Adrenal gland (tissue), 12 donors: ENCODE results near the gene AKR1C3. TPM values are rescaled to one million over a fixed set of nuclear protein-coding genes. Genes with fewer than 3 reads are reported as not detected.
"Not testable (repeated sequence)": the region's sequence is repeated elsewhere in the genome, so short reads cannot be mapped to it uniquely, and the experiment has no call there.

Experiments used
- DNase-seq, 7 donors: peaks; one replicate each; pipeline ENCODE4 v3.0.0-alpha.2; 2019 to 2020
- H3K27ac ChIP-seq, 5 donors: fragments of 200-600 bp; sonication (generic) in 4 of 5; 1 replicate in 3 of 5; 2 replicates in 2 of 5; pipeline versions ENCODE4 v1.5.1 to v1.8.0; 2016 to 2020; ENCODE audit warnings: mild to moderate bottlenecking in 1 of 5
- H3K27me3 ChIP-seq: fragments of 200-600 bp; 2 replicates; pipeline ENCODE4 v1.8.0; 2021
- H3K36me3 ChIP-seq, 2 donors: fragments of 200-600 bp; replicated peaks in 1 of 2; 1 replicate in 1 of 2; 2 replicates in 1 of 2; pipeline versions ENCODE4 v1.5.1 to v1.8.0; 2018 to 2022
- H3K4me1 ChIP-seq, 2 donors: fragments of 200-600 bp; replicated peaks in 1 of 2; 1 replicate in 1 of 2; 2 replicates in 1 of 2; pipeline versions ENCODE4 v1.5.1 to v1.8.0; 2018 to 2021
- H3K4me3 ChIP-seq, 4 donors: fragments of 200-600 bp; sonication (generic) in 3 of 4; one replicate each; pipeline ENCODE4 v1.5.1; 2016 to 2018
- H3K9me3 ChIP-seq, 3 donors: fragments of 200-600 bp; sonication (generic) in 1 of 3; replicated peaks in 1 of 3; 1 replicate in 2 of 3; 2 replicates in 1 of 3; pipeline versions ENCODE4 v1.5.1 to v1.8.0; 2016 to 2021
- POLR2A ChIP-seq, 2 donors: fragments of 450-650 bp; IDR thresholded peaks; one replicate each; pipeline ENCODE4 v1.6.1; 2017; ENCODE audit warnings: antibody characterized with exemption in 2 of 2, mild to moderate bottlenecking in 2 of 2, moderate library complexity in 1 of 2
- WGBS, 4 donors: extraction: QIAGEN DNeasy Blood & Tissue Kit in 2 of 4; methylation state at CpG; one replicate each; pipeline versions ENCODE4 v1.1.5 to v1.1.7; 2013 to 2017; 5-methylcytosine and 5-hydroxymethylcytosine counted together
- intact Hi-C, 2 donors: fragments of 100-400 bp; cut with DNase I; formaldehyde crosslinking; loops; one replicate each; pipeline versions ENCODE4 v1.14.1 to v1.15.0; 2022 to 2023
- polyA plus RNA-seq, 3 donors: library from polyadenylated mRNA; stranded (reverse); fragments of 200-250 nt in 2 of 3; fragments of 350-450 nt in 1 of 3; fragmentation: Illumina TruSeq in 1 of 3; extraction: RNeasy Lipid Tissue Mini Kit (QIAGEN cat#74804) in 1 of 3; gene quantifications; one replicate each; pipeline ENCODE4 v1.2.3, GENCODE V29; 2013 to 2014
- total RNA-seq, 9 donors: library from RNA; depleted of rRNA in 4 of 9; stranded (reverse); fragments of >200 nt in 4 of 9; fragments of 120-200 nt in 1 of 9; fragmentation: NEBNext Ultra II Directional in 1 of 9; extraction: Animal tissue kit (Norgen Biotek cat#: 25700) in 1 of 9; gene quantifications; one replicate each; pipeline versions ENCODE4 v1.1.0 to v1.2.4, GENCODE V29; 2013 to 2023
- TF ChIP-seq, protein P1 (sequence below), 6 experiments: fragments of 450-650 bp in 4 of 6; fragments of 200-600 bp in 2 of 6; sonication (generic) in 1 of 6; IDR thresholded peaks; 1 replicate in 5 of 6; 2 replicates in 1 of 6; pipeline versions ENCODE4 v1.5.1 to v1.8.0; 2016 to 2021; ENCODE audit warnings: antibody characterized with exemption in 6 of 6, mild to moderate bottlenecking in 2 of 6, moderate library complexity in 1 of 6
- donor health status: healthy with polysubstance abuse.
- donor health status: Bipolar disorder and iron deficiency.
- donor health status: DM: yes; HTN: yes; CAD: no.
- donor health status: DM: no; HTN: no; CAD: no.
- donor health status: DM: no; HTN: no; CAD: no.
- donor health status: DM: yes; HTN: yes; CAD: no.

The AKR1C3 gene
- total and polyA plus RNA-seq, 12 donors: 0.67 to 74.8 (median 45.2) TPM

DNA sequence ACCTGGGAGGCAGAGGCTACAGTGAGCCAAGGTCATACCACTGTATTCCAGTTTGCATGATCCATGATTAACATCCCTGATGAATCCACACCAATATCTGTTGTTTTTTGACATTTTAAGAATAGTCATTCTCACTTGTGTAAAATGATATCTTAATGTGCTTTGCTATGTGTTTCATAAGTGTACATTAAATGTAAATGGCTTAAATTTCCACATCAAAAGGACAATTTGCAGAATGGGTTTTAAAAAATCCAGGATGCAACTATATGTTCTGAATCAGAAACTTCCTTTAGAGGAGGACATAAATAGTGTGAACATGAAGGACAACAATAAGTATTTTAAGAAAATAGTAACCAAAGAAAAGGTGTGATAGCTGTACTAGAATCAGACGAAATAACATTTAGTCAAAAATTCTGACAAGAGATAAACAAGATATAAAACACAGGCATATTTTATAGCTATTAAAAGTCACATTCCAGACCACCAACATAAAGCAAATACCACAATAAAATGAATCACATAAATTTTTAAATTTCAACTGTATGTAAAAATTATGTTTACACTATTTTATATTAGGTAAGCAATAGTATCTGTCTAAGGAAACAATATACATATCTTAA, 42.4 kb downstream of the AKR1C3 start:
- H3K27ac ChIP-seq: no peak overlapping the region
- intact Hi-C loops: no loop called here
- no peaks in the 10 kb centered on the region for H3K9me3 ChIP-seq
- H3K4me1 ChIP-seq: no peaks in the 10 kb centered on the region
- no peaks in the 10 kb centered on the region for H3K27me3 ChIP-seq
- WGBS, 4 donors: 82 to 88% (median 85%) methylated on average over 1 of the region's 1 CpG
- no peak for DNase-seq
- H3K4me3 ChIP-seq: no peak overlapping the region
- no peak for TF ChIP-seq POLR2A (IDR thresholded peaks at IDR 0.05)
- TF ChIP-seq, protein P1, sequence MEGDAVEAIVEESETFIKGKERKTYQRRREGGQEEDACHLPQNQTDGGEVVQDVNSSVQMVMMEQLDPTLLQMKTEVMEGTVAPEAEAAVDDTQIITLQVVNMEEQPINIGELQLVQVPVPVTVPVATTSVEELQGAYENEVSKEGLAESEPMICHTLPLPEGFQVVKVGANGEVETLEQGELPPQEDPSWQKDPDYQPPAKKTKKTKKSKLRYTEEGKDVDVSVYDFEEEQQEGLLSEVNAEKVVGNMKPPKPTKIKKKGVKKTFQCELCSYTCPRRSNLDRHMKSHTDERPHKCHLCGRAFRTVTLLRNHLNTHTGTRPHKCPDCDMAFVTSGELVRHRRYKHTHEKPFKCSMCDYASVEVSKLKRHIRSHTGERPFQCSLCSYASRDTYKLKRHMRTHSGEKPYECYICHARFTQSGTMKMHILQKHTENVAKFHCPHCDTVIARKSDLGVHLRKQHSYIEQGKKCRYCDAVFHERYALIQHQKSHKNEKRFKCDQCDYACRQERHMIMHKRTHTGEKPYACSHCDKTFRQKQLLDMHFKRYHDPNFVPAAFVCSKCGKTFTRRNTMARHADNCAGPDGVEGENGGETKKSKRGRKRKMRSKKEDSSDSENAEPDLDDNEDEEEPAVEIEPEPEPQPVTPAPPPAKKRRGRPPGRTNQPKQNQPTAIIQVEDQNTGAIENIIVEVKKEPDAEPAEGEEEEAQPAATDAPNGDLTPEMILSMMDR (IDR thresholded peaks at IDR 0.05): no peak
- no peaks in the 10 kb centered on the region for H3K36me3 ChIP-seq

DNA sequence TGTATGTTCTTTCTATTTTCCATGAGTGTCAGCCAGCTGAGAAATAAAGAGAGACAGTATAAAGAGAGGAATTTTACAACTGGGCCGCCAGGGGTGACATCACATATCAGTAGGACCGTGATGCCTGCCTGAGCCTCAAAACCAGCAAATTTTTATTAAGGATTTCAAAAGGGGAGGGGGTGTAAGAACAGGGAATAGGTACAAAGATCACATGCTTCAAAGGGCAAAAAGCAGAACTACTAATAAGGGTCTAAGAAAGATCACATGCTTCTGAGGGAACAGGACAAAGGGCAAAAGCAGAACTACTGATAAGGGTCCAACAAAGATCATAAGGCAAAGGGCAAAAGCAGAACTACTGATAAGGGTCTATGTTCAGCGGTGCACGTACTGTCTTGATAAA, 43.5 kb downstream of the AKR1C3 start:
- H3K4me1 ChIP-seq, H3K9me3 ChIP-seq, intact Hi-C loops, H3K27ac ChIP-seq, DNase-seq, H3K4me3 ChIP-seq, H3K36me3 ChIP-seq, H3K27me3 ChIP-seq: not testable (repeated sequence)
- WGBS, 4 donors: 32 to 38% (median 34%) methylated on average over 4 of the region's 4 CpGs

DNA sequence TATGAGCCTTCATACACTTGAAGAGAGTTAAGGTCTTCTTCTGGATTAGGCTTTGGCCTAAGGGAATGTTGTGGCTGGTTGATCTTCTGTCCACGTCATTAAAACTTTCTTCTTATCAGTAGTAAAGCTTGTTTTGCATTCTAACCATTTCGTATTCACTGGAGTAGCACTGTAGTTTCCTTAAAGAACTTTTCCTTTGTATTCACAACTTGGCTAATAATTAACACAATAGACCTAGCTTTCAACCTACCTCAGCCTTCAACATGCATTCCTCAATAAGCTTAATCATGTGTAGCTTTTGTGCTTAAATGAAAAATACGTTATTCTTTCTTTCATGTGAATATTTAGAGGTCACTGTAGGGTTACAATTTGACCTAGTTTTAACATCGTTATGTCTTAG, 48.0 kb downstream of the AKR1C3 start:
- Histone ChIP-seq H3K9me3 (no peaks in the 10 kb centered on the region), H3K36me3 (no peaks in the 10 kb centered on the region), H3K27ac (no peak overlapping the region), H3K4me3 (no peak overlapping the region), H3K4me1 (no peaks in the 10 kb centered on the region), H3K27me3 (no peaks in the 10 kb centered on the region)
- no peak for DNase-seq
- WGBS, 4 donors: 53 to 67% (median 60%) methylated on average over 4 of the region's 4 CpGs
- TF ChIP-seq POLR2A (IDR thresholded peaks at IDR 0.05): no peak
- TF ChIP-seq, protein P1 (IDR thresholded peaks at IDR 0.05): no peak
- intact Hi-C loops: no loop called here

DNA sequence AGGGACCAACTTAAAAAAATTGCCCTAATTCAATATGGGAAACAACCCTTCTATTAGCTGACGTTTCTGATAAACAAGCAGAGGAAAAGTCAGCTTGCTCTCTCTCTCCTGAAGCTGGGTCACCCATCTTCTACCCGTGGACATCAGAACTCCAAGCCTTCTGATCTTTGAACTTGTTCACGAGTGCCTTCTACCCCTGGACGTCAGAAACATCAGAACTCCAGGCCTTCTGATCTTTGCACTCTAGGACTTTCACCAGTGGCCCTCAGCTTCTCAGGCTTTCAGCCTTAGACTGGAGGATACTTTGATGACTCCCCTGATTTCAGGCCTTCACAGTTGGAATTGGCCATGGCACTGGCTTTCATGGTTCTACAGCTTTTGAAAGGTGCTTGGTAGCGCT, 48.9 kb downstream of the AKR1C3 start:
- Histone ChIP-seq H3K9me3 (no peaks in the 10 kb centered on the region), H3K36me3 (no peaks in the 10 kb centered on the region), H3K27me3 (no peaks in the 10 kb centered on the region), H3K27ac (no peak overlapping the region), H3K4me3 (no peak overlapping the region), H3K4me1 (no peaks in the 10 kb centered on the region)
- intact Hi-C loops: no loop called here
- TF ChIP-seq, protein P1 (IDR thresholded peaks at IDR 0.05): no peak
- 64 to 84% (median 72%) methylated on average over 5 of the region's 5 CpGs for WGBS, 4 donors
- DNase-seq: no peak

DNA sequence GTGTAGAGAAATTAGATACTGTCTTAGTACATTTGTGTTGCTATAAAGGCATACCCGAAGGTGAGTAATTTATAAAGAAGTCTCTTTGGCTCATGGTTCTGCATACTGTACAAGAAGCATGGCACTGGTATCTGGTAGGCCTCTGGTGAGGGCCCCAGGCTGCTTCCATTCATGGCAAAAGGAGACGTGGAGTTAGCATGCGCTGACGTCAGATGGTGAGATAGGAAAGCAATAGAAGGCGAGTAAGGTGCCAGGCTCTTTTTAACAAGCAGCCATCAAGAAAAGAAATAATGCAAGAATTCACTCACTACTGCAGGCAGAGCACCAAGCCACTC, 52.7 kb downstream of the AKR1C3 start:
- 74 to 81% (median 78%) methylated on average over 5 of the region's 5 CpGs for WGBS, 4 donors
- Histone ChIP-seq H3K9me3 (no peaks in the 10 kb centered on the region), H3K36me3 (no peaks in the 10 kb centered on the region), H3K27me3 (no peaks in the 10 kb centered on the region), H3K27ac (no peak overlapping the region), H3K4me1 (no peaks in the 10 kb centered on the region), H3K4me3 (no peak overlapping the region)
- intact Hi-C loops: no loop called here
- DNase-seq: no peak
- TF ChIP-seq, protein P1 (IDR thresholded peaks at IDR 0.05): no peak
- TF ChIP-seq POLR2A (IDR thresholded peaks at IDR 0.05): no peak
